Fibroblast of lung (primary cell): ENCODE measurements around the gene CAMK1D. TPM values are rescaled to one million over a fixed set of nuclear protein-coding genes. Genes with fewer than 3 reads are reported as not detected.

ENCODE experiments used
- DNase-seq, 2 donors: peaks; one replicate each; pipeline versions ENCODE4 v3.0.0 to v3.0.0-alpha.2; 2010; ENCODE audit warnings: low read depth in 2 of 2
- H2AFZ ChIP-seq: 2 replicates; pipeline ENCODE4 v1.5.1; 2012; ENCODE audit warnings: low read length, control low read depth, inconsistent platforms
- H3K27ac ChIP-seq: 2 replicates; pipeline ENCODE4 v1.5.1; 2011; ENCODE audit warnings: low read length, control low read depth; ENCODE audit not compliant: insufficient read depth
- H3K27me3 ChIP-seq: 2 replicates; pipeline ENCODE4 v1.5.1; 2011; ENCODE audit warnings: mild to moderate bottlenecking, low read length; ENCODE audit not compliant: control insufficient read depth, insufficient read depth
- H3K36me3 ChIP-seq: 2 replicates; pipeline ENCODE4 v1.5.1; 2011; ENCODE audit warnings: low read length; ENCODE audit not compliant: control insufficient read depth, insufficient read depth
- H3K4me1 ChIP-seq: 2 replicates; pipeline ENCODE4 v1.5.1; 2011; ENCODE audit warnings: low read length; ENCODE audit not compliant: control insufficient read depth, insufficient read depth; ENCODE audit errors: extremely low read depth
- H3K4me2 ChIP-seq: 2 replicates; pipeline ENCODE4 v1.5.1; 2011; ENCODE audit warnings: low read length, control low read depth; ENCODE audit not compliant: insufficient read depth; ENCODE audit errors: extremely low read depth
- H3K4me3 ChIP-seq, 4 experiments: fragments of 200-600 bp in 1 of 4; sonication (generic) in 1 of 4; replicated peaks in 1 of 4; 2 replicates each; pipeline ENCODE4 v1.5.1; 2011 to 2016; ENCODE audit warnings: low read length in 4 of 4, low read depth in 3 of 4, mild to moderate bottlenecking in 3 of 4, control low read depth in 2 of 4, inconsistent platforms in 1 of 4, mixed read lengths in 1 of 4; ENCODE audit not compliant: insufficient read depth in 1 of 4; ENCODE audit errors: control extremely low read depth in 1 of 4
- H3K79me2 ChIP-seq: 2 replicates; pipeline ENCODE4 v1.5.1; 2012; ENCODE audit warnings: mild to moderate bottlenecking, low read length, inconsistent platforms; ENCODE audit not compliant: control insufficient read depth, insufficient read depth
- H3K9ac ChIP-seq: 2 replicates; pipeline ENCODE4 v1.5.1; 2011; ENCODE audit warnings: mild to moderate bottlenecking, low read length, control low read depth; ENCODE audit not compliant: insufficient read depth
- H3K9me3 ChIP-seq: 2 replicates; pipeline ENCODE4 v1.5.1; 2012; ENCODE audit warnings: low read depth, low read length; ENCODE audit not compliant: control insufficient read depth, insufficient read depth
- H4K20me1 ChIP-seq: 2 replicates; pipeline ENCODE4 v1.5.1; 2011; ENCODE audit warnings: low read length; ENCODE audit not compliant: control insufficient read depth, insufficient read depth; ENCODE audit errors: extremely low read depth
- CTCF ChIP-seq, 2 donors: IDR thresholded peaks in 1 of 2; conservative IDR thresholded peaks in 1 of 2; 1 replicate in 1 of 2; 2 replicates in 1 of 2; pipeline ENCODE4 v1.5.1; 2011 to 2012; ENCODE audit warnings: low read length in 2 of 2, control low read depth in 1 of 2, inconsistent platforms in 1 of 2, low read depth in 1 of 2, mild to moderate bottlenecking in 1 of 2
- EZH2 ChIP-seq: IDR thresholded peaks from 2 replicates; pipeline ENCODE4 v1.5.1; 2012; ENCODE audit warnings: low read length, control low read depth, mild to moderate bottlenecking; ENCODE audit errors: missing control alignments
- polyA plus RNA-seq, 2 donors: library from polyadenylated mRNA; depleted of rRNA in 1 of 2; stranded (reverse) in 1 of 2; unstranded in 1 of 2; fragments of >200 nt; gene quantifications; 2 replicates each; pipeline ENCODE4 v1.2.1, GENCODE V29; 2011 to 2012; ENCODE audit warnings: missing spikeins in 1 of 2
- total RNA-seq: library from RNA; depleted of rRNA; stranded (reverse); fragments of >200 nt; gene quantifications from 2 replicates; pipeline ENCODE4 v1.2.1, GENCODE V29; 2014

CAMK1D gene
- total and polyA plus RNA-seq, 2 donors (not counting 1 experiment from before 2014, with no cell fraction given) = 2.3 TPM

GRCh38 chr10:12730809-12731519 is 381.6 kb downstream of the CAMK1D start:
- H3K9me3 ChIP-seq = no peaks in the 10 kb centered on the region
- H3K4me3 ChIP-seq = no peak overlapping the region
- no peaks in the 10 kb centered on the region for H3K27me3 ChIP-seq
- H3K4me2 ChIP-seq = no peak overlapping the region
- no peak overlapping the region for H3K27ac ChIP-seq
- no peak overlapping the region for H3K9ac ChIP-seq
- no peaks in the 10 kb centered on the region for H3K79me2 ChIP-seq
- TF ChIP-seq CTCF (conservative IDR thresholded peaks at IDR 0.05 in 1 of 2, IDR thresholded peaks at IDR 0.05 in 1 of 2; ENCODE audit: low read depth in 1 of 2, low read length in 2 of 2) = no peak
- no peak for TF ChIP-seq EZH2
- H3K4me1 ChIP-seq = no peaks in the 10 kb centered on the region
- H3K36me3 ChIP-seq = no peaks in the 10 kb centered on the region
- no peaks in the 10 kb centered on the region for H4K20me1 ChIP-seq
- H2AFZ ChIP-seq = no peak overlapping the region
- peak in 1 of 2 donors; percentile 18 for DNase-seq

- Histone ChIP-seq H3K9me3 (no peaks in the 10 kb centered on the region), H3K4me3 (no peak overlapping the region), H3K79me2 (no peaks in the 10 kb centered on the region), H3K4me2 (no peak overlapping the region), H3K27me3 (no peaks in the 10 kb centered on the region), H4K20me1 (no peaks in the 10 kb centered on the region), H3K4me1 (no peaks in the 10 kb centered on the region), H3K36me3 (no peaks in the 10 kb centered on the region), H2AFZ (no peak overlapping the region), H3K9ac (no peak overlapping the region), H3K27ac (no peak overlapping the region)
- DNase-seq = no peak
- TF ChIP-seq EZH2 (no peak), CTCF (conservative IDR thresholded peaks at IDR 0.05 in 1 of 2, IDR thresholded peaks at IDR 0.05 in 1 of 2; ENCODE audit: low read depth in 1 of 2, low read length in 2 of 2) (no peak)
These were observed 383.9 kb downstream of the CAMK1D start for GRCh38 chr10:12733271-12733670.

GRCh38 chr10:12735843-12736462 is 386.6 kb downstream of the CAMK1D start:
- H3K36me3 ChIP-seq = no peaks in the 10 kb centered on the region
- H3K4me1 ChIP-seq = no peaks in the 10 kb centered on the region
- no peak for TF ChIP-seq CTCF (conservative IDR thresholded peaks at IDR 0.05 in 1 of 2, IDR thresholded peaks at IDR 0.05 in 1 of 2; ENCODE audit: low read depth in 1 of 2, low read length in 2 of 2)
- no peak for TF ChIP-seq EZH2
- H3K4me2 ChIP-seq = no peak overlapping the region
- no peaks in the 10 kb centered on the region for H3K27me3 ChIP-seq
- no peak overlapping the region for H3K4me3 ChIP-seq
- H4K20me1 ChIP-seq = no peaks in the 10 kb centered on the region
- no peaks in the 10 kb centered on the region for H3K79me2 ChIP-seq
- no peak overlapping the region for H2AFZ ChIP-seq
- H3K9ac ChIP-seq = no peak overlapping the region
- no peak for DNase-seq
- no peaks in the 10 kb centered on the region for H3K9me3 ChIP-seq
- no peak overlapping the region for H3K27ac ChIP-seq
